Breast epithelium (tissue), 4 donors: ENCODE measurements around the gene TOP2B. TPM values are rescaled to one million over a fixed set of nuclear protein-coding genes. Genes with fewer than 3 reads are reported as not detected.

Source experiments
- DNase-seq, 2 donors: peaks; one replicate each; pipeline ENCODE4 v3.0.0-alpha.2; 2019; ENCODE audit warnings: low spot score in 2 of 2
- H3K27ac ChIP-seq, 2 donors: fragments of 200-600 bp; sonication (generic) in 1 of 2; one replicate each; pipeline ENCODE4 v1.5.1; 2016 to 2019; ENCODE audit warnings: mild to moderate bottlenecking in 1 of 2
- H3K27me3 ChIP-seq, 2 donors: fragments of 200-600 bp; sonication (generic) in 1 of 2; one replicate each; pipeline versions ENCODE4 v1.5.1 to v1.6.0; 2017 to 2019; ENCODE audit warnings: control low read depth in 1 of 2, mild to moderate bottlenecking in 1 of 2
- H3K36me3 ChIP-seq: fragments of 200-600 bp; one replicate; pipeline ENCODE4 v1.5.1; 2019
- H3K4me1 ChIP-seq, 2 donors: fragments of 200-600 bp; sonication (generic); one replicate each; pipeline ENCODE4 v1.5.1; 2016 to 2019; ENCODE audit warnings: control low read depth in 1 of 2
- H3K4me3 ChIP-seq, 3 donors: fragments of 200-600 bp; sonication (generic); 1 replicate in 2 of 3; 2 replicates in 1 of 3; pipeline ENCODE4 v1.5.1; 2016 to 2019; ENCODE audit warnings: mild to moderate bottlenecking in 3 of 3, moderate library complexity in 2 of 3
- H3K9me3 ChIP-seq, 2 donors: fragments of 200-600 bp; sonication (generic) in 1 of 2; one replicate each; pipeline ENCODE4 v1.5.1; 2016 to 2019; ENCODE audit warnings: control low read depth in 1 of 2
- POLR2A ChIP-seq: fragments of 450-650 bp; IDR thresholded peaks from one replicate; pipeline ENCODE4 v1.6.1; 2016; ENCODE audit warnings: antibody characterized with exemption, mild to moderate bottlenecking, moderate library complexity
- POLR2AphosphoS5 ChIP-seq, 3 donors: sonication (generic); formaldehyde crosslinking; IDR thresholded peaks; one replicate each; pipeline ENCODE4 v1.6.1; 2017; ENCODE audit warnings: antibody characterized with exemption in 3 of 3
- intact Hi-C: fragments of 100-400 bp; cut with DNase I; formaldehyde crosslinking; loops from one replicate; pipeline ENCODE4 v1.15.1; 2023; ENCODE audit warnings: low total_unique reads
- total RNA-seq, 3 donors: library from RNA; depleted of rRNA; stranded (reverse); fragments of >200 nt; gene quantifications; one replicate each; pipeline ENCODE4 v1.1.0, GENCODE V29; 2016
- TF ChIP-seq, protein P1 (sequence below), 3 donors: fragments of 450-650 bp; IDR thresholded peaks; one replicate each; pipeline ENCODE4 v1.5.1; 2016 to 2017; ENCODE audit warnings: antibody characterized with exemption in 3 of 3, mild to moderate bottlenecking in 3 of 3, moderate library complexity in 3 of 3

Gene TOP2B
- total RNA-seq, 3 donors from 2014 or later = 79.8 to 145 (median 125) TPM

DNA sequence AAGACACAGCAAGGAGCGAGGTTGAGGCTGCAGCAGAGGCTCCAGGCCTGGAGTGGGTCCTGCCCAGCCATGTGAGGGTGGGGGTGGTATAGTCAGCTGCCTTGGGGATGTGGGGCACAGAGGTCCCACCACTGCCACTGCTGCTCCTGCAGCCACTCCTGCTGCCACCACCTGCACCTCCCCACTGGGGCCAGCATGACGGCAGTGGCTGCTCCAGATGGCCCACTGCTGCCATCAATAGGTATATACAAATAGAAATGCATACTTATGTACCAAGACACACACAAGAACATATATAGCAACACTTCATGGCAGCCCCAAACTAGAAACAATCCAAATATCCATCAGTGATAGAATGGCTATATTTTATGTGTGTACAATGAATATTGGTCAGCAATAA is 10.0 kb upstream of the TOP2B start:
- Histone ChIP-seq H3K27ac (no peak overlapping the region), H3K36me3 (no peaks in the 10 kb centered on the region), H3K9me3 (no peaks in the 10 kb centered on the region), H3K27me3 (no peaks in the 10 kb centered on the region), H3K4me1 (no peaks in the 10 kb centered on the region), H3K4me3 (no peak overlapping the region)
- TF ChIP-seq POLR2AphosphoS5 (IDR thresholded peaks at IDR 0.05) (no peak), POLR2A (no peak)
- TF ChIP-seq, protein P1, sequence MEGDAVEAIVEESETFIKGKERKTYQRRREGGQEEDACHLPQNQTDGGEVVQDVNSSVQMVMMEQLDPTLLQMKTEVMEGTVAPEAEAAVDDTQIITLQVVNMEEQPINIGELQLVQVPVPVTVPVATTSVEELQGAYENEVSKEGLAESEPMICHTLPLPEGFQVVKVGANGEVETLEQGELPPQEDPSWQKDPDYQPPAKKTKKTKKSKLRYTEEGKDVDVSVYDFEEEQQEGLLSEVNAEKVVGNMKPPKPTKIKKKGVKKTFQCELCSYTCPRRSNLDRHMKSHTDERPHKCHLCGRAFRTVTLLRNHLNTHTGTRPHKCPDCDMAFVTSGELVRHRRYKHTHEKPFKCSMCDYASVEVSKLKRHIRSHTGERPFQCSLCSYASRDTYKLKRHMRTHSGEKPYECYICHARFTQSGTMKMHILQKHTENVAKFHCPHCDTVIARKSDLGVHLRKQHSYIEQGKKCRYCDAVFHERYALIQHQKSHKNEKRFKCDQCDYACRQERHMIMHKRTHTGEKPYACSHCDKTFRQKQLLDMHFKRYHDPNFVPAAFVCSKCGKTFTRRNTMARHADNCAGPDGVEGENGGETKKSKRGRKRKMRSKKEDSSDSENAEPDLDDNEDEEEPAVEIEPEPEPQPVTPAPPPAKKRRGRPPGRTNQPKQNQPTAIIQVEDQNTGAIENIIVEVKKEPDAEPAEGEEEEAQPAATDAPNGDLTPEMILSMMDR (IDR thresholded peaks at IDR 0.05) = no peak
- intact Hi-C loops = no loop called here
- no peak for DNase-seq

DNA sequence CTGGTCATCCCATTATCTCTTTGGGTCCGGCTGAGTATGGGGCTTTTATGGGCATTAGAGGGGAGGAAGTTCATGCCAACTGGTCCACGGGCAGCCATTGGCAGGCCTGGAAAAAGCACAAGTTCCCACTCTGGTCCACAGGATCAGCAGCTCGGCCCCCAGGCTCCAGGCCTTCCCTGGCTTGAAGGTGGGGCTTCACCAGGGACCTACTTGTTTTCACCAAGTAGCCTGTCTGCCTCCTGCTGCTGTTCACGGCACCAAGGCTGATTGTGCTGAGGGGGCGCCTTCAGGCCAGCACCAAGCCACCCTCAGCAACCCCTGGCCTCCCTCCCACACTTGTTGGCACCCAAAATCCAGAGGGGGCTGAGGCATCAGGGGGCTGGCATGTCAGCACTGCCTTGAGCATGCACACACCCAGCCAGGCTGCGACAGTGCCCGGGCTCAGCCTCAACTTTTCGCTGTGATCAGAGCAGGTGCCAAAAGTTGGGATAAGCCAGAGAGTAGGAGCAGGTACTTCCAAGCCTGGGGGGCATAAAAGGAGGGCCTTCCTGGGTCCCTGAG is 9.1 kb upstream of the TOP2B start:
- DNase-seq = no peak
- no peak overlapping the region for H3K4me3 ChIP-seq
- no peaks in the 10 kb centered on the region for H3K36me3 ChIP-seq
- H3K27ac ChIP-seq = no peak overlapping the region
- H3K9me3 ChIP-seq = no peaks in the 10 kb centered on the region
- no peaks in the 10 kb centered on the region for H3K4me1 ChIP-seq
- H3K27me3 ChIP-seq = no peaks in the 10 kb centered on the region
- TF ChIP-seq POLR2AphosphoS5 (IDR thresholded peaks at IDR 0.05) (no peak), POLR2A (no peak)
- TF ChIP-seq, protein P1 (IDR thresholded peaks at IDR 0.05) = no peak
- intact Hi-C loops = no loop called here

DNA sequence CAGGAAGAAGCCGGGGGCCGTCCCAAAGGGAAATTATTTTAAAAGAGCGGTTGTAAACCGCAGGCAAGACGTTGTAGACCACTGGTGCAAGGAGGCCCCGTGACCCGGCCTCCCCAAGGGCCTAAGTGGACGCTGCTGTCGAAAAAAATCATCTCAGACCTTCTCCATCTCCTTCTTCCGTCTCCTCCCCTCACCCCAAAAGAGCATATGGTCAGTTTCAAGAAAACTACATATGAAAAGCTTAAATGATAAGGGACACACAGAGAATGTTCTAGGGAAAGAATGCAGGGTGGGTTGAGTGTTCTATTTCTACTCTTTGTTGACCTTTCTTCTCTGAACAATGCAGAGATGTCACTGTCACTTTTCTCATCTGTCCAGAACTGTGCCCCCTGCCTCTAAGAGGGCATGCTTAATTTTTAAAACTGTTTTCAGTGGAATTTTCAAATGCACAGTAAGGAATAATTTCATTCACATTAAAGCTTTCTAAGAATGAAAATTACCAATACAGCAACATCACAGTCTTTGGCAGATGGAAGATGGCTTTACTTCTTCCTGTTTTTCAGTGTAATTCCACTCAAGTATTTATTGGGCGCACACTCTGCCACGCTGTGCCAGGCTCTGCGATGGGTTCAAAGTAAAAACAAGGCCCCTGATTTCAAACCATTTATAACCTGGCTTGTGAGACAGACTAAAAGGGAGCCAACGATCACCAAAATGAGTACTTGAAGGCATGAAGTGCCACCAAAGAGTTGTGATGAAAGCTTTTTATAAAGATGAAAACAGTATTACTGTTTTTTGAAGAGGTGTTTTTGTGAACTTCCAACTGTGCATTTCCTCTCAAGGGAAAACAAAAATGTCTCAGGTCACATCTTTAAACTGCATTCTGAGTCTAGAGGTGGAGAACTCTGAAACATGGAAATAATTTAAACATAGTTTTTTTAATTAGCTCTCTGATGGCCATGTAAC is 891 bp upstream of the TOP2B start:
- DNase-seq = no peak
- Histone ChIP-seq H3K4me3 (peak overlapping the region; percentile 70 to 93 (median 84)), H3K27ac (peak overlapping the region; percentile 97 to 99), H3K27me3 (no peaks in the 10 kb centered on the region), H3K36me3 (no peaks in the 10 kb centered on the region), H3K4me1 (peaks cover 0 to 4% of the 10 kb centered on the region in 2 donors), H3K9me3 (no peaks in the 10 kb centered on the region)
- intact Hi-C loops = no loop called here
- TF ChIP-seq, protein P1 (IDR thresholded peaks at IDR 0.05) = no peak
- TF ChIP-seq POLR2A = no peak
- TF ChIP-seq POLR2AphosphoS5 (IDR thresholded peaks at IDR 0.05) = no peak

DNA sequence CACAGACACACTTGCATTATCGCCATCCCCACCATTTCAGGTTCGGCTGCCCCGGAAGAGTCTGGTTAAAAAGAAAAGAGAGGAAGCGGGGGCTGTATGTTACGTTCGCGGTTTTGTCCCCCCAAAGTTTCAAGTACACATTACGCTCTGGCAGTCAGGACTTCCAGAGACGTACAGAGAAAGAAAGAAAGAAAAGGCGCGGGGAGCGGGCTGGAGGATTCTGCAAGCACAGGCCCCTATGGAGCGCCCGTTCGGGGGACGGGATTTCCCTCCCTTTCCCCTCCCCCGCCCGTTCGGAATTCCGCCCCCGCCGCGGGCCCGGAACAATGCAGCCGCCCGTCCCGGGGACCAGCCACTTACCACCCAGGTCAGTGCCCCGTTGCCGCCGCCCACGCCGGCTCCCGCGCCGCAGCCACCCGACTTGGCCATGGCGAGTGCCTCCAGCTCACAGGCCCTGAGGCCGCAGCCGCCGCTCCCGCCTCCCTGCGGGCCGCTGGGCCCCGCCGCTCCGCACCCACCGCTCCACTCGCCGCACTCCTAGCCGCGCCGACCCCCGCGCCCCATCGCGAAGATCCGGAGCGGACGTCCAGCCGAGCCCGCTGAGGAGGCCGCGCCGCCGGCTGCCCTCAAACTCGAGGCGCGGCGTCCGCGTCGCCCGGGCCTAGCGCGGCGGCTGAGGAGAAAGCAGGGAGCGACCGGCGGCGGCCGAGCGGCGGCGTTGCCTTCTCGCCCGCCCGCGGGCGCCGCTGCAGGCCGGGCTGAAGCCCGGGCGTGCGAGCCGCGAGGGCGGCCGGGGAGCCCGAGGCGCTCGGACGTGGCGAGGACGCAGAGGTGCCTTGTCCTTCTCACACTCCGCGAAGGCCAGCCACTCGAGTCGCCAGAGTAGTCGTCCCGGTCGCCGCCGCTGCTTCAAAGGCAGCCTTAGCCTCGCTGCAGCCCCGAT is 567 bp downstream of the TOP2B start:
- peak; percentile 69 to 74 for DNase-seq
- TF ChIP-seq POLR2AphosphoS5 (IDR thresholded peaks at IDR 0.05) (no peak), POLR2A (no peak)
- TF ChIP-seq, protein P1 (IDR thresholded peaks at IDR 0.05) = no peak
- intact Hi-C loops = no loop called here
- Histone ChIP-seq H3K4me3 (peak overlapping the region; percentile 70 to 93 (median 84)), H3K36me3 (no peaks in the 10 kb centered on the region), H3K4me1 (peaks cover 0 to 4% of the 10 kb centered on the region in 2 donors), H3K27me3 (no peaks in the 10 kb centered on the region), H3K9me3 (no peaks in the 10 kb centered on the region), H3K27ac (peak overlapping the region; percentile 97 to 99)
